ENCODE results near the gene SLC43A1.

SLC43A1 gene

DNA sequence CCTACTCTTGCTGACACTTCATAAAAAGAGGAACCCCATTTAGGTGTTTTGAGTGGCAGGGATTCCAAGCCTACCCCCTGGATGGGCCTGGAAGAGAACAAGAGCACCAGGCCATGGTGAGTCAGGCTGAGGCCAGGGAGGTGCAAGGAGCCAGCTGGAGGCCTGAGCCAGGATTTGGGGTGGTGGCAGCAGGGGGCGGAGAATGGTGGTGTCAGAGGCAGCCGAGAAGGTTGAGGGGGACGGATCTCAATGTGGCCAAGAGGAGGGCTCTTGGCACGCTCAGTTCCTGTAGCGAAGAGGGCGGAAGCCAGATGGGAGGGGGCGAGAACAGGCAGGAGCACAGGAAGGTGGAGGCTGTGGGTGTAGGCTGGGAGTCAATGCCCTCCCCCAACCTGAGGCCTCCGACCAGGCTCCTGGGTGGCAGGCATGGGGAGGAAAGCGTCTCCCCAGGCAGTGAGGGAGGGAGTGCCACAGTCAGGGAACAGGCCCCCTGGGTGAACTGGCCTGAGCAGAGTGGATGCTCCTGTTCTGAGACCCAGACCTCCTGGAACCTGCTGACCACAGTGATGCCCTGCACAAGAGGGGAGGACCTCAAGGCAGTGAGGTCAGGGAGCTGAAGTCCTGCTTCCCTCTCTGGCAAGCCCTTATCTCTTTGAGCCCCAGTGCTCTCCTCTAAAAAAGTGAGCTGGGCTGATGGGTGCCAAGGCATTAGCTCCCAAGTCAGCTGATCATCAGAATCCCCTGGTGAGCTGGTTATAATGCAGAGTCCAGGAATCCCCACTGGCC, 41.3 kb downstream of the SLC43A1 start:
- H3K4me3 ChIP-seq (ENCODE audit: low read length): no peak overlapping the region
- TF ChIP-seq ZNF274 (IDR thresholded peaks at IDR 0.05; ENCODE audit: low read depth, low read length): no peak

DNA sequence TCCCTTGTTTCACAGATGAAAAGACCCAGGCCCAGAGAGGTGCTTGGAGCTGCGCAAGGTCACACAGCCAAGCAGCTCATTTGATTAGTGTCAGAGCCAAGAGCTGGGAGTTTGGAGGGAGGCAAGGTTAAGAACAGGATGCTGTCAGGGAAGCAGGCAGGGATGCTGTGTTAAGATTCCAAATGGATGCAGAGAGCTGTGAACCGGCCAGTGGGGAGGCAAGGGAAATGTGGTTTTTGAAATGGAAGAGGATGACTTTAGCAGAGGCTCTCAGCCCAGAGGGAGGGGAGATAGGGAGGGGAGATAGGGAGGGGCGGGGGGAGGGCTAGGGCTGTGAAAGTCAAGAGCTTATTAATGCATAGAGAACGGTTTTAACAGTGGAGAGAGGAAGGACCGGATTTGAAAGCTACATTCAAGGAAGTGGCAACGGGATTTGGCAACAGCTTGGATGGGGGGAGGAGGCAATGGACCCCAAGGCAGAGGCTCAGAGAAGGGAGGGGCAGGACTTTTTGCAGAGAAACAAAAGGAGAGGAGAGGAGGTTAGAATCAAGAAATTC, 42.1 kb downstream of the SLC43A1 start:
- no peak for TF ChIP-seq ZNF274 (IDR thresholded peaks at IDR 0.05; ENCODE audit: low read depth, low read length)
- no peak overlapping the region for H3K4me3 ChIP-seq (ENCODE audit: low read length)

DNA sequence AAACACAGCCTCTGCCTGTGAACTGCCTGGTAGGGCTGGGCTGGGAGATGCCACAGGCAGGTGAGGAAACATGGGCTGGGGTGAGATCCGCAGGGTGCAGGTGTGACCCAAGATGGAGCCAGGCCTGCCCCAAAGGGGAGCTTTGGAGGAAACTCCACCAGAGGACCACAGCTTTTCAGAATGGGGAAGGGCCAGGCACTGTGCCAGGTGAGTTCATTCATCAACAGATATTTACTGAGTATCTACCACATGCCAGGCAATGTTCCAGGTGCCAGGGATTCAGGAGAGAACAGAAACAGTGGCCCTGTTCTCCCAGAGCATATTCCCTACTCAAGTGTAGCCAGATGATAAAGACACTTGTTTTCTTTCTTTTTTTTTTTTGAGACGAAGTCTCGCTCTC, 44.0 kb downstream of the SLC43A1 start:
- H3K4me3 ChIP-seq (ENCODE audit: low read length): no peak overlapping the region
- TF ChIP-seq ZNF274 (IDR thresholded peaks at IDR 0.05; ENCODE audit: low read depth, low read length): no peak

DNA sequence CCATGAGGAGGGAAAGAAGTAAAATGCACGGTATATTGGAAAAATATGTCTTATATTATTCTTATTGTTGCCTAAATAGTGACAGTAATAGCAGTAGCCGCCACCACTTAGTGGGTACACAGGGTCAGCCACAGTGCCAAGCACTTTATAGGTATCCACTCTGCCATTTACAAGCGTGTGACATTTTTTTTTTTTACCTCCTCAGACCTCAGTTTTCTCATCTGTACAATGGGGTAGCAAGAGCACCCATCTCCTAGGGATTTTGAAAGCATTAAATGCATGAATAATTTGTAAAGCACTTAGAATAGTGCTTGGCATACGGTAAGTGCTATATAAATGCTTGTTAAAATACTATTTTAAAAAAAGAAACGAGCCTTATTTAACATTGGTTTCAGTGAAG, 46.2 kb downstream of the SLC43A1 start:
- H3K4me3 ChIP-seq (ENCODE audit: low read length): no peak overlapping the region
- no peak for TF ChIP-seq ZNF274 (IDR thresholded peaks at IDR 0.05; ENCODE audit: low read depth, low read length)

DNA sequence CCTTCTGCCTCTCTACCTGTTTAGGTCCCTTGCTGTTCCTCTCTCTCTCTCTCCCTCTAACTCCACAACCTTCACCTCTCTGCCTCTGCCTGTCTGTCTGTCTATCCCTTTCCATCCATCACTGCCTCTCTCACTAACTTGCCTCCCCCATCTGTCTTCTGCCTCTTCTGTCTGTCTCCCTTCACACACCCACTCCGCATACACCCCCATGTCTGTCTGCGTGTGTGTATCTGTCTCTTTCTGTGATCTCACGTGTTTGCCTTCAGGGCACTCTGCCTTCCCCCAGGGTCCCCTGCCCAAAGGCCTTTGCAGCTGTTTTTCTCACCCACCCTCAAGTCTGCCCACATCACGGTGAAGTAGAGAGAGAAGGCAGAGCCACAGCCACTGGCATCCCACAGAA, 47.2 kb downstream of the SLC43A1 start:
- no peak overlapping the region for H3K4me3 ChIP-seq (ENCODE audit: low read length)
- TF ChIP-seq ZNF274 (IDR thresholded peaks at IDR 0.05; ENCODE audit: low read depth, low read length): no peak

DNA sequence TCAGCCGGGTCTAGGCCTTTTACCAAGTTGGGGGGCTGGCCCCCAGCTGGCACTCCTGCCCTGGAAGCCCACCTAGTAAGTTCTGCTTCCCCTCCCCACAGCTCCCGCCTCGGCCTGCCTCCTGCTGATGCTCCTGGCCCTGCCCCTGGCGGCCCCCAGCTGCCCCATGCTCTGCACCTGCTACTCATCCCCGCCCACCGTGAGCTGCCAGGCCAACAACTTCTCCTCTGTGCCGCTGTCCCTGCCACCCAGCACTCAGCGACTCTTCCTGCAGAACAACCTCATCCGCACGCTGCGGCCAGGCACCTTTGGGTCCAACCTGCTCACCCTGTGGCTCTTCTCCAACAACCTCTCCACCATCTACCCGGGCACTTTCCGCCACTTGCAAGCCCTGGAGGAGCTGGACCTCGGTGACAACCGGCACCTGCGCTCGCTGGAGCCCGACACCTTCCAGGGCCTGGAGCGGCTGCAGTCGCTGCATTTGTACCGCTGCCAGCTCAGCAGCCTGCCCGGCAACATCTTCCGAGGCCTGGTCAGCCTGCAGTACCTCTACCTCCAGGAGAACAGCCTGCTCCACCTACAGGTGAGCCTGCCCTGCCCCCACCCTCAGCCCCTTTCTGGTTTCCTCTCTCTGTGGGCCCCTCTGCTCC, 47.9 kb downstream of the SLC43A1 start:
- no peak overlapping the region for H3K4me3 ChIP-seq (ENCODE audit: low read length)
- no peak for TF ChIP-seq ZNF274 (IDR thresholded peaks at IDR 0.05; ENCODE audit: low read depth, low read length)

DNA sequence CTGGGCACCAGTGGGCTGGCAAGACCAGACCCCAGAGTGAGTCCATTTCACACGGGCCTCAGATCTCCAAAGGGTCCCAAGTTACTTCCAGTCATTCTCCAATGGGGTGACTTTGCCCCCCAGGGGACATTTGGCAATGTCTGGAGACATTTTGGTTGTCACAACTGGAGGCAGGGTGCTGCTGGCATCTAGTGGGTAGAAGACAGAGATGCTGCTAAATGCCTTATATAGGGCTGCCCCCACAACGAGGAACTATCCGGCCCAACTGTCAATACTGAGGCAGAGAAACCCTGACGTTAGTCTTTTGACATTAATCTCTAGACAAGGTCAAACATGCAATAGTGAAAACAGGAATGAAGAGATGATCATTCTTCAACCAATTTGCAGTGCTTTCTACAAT, 48.8 kb downstream of the SLC43A1 start:
- no peak overlapping the region for H3K4me3 ChIP-seq (ENCODE audit: low read length)
- no peak for TF ChIP-seq ZNF274 (IDR thresholded peaks at IDR 0.05; ENCODE audit: low read depth, low read length)

DNA sequence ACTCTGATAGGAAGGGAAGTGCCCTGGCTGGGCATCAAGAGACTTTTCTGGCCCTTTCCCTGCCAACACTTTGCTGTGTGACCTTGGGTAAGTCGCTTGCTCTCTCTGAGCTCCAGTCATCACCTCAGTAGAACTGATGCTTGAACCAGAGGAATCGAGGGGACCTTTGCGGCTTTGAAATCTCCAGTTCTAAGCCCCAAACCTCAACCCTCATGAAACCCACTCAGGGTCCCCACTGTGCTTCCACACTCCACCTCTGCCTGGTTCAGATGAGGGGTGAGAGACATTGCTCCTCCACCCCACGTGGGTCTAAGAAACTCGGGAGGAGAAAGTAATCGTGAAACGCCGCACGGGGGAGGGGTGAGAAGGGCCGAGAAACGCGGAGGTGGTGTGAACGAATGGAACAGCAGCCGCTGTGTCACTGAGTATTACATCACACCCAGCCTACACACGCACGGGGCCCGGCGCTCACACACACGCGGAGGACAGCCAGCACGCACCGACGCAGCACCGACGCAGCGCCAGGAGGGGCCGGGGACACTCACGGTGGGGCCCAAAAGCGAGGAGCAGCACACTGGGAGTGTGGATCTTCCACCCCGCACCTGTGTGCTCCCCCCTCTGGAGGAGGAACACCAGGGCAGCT, 50.8 kb downstream of the SLC43A1 start:
- no peak overlapping the region for H3K4me3 ChIP-seq (ENCODE audit: low read length)
- no peak for TF ChIP-seq ZNF274 (IDR thresholded peaks at IDR 0.05; ENCODE audit: low read depth, low read length)

DNA sequence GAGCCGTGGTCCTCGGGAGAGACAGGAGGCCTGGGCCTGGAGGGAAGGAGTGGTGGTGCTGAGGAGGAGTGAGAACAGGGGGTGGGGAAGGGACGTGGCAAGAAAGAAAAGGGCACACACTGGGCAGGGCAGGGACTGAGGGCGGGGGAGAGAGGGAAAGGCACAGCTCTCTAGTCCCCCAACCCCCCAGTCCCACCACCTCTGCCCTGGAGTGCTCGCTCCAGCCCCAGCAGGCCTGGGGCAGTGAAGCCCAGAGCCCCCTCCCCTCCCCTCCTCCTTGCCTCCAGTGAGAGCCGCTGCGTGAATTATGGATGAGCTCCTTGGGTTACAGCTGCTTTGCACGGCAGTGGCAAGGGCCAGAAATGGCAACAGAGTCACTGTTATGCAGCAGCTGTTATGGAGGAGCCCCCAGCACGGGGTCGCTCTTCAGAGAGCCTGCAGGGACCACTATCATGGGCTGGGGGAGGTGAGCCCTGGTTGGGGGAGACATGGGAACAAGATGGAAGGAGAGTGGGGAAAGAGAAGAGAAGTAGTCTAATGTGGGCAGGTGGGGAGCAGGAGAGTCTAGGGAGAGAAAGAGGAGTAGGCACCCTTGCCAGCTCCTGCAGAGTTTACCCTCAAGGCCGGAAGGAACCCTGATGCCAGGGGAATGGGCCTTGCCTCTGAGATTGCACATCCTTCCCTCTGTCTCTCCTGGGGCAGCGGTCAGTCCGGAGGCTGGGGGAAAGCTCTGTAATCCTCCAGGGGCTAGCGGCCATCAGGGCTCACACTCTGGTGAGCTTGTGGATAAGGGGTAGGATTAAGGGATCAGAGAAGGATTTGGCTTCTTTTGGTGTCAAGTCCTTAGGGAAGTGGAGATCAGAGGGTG, 51.6 kb downstream of the SLC43A1 start:
- TF ChIP-seq ZNF274 (IDR thresholded peaks at IDR 0.05; ENCODE audit: low read depth, low read length): no peak
- no peak overlapping the region for H3K4me3 ChIP-seq (ENCODE audit: low read length)

DNA sequence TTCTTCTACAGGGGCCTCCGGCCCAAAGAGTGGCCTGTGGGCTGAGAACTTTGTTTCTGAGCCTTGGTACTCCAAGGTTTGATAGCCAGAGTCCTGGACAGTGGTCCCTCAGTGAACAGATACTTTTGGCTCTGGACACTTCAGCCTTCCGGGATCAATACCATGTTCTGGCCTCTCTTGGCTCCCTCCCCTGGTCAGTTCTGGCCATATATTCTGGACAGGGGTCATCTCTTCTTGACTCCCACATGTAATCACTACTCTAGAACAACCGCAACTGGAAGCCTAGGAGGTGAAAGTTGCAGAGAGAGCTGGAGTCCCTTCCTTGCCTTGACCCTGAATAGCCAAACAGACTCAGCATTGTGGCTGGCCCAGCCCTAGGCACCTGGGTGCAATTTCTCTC, 52.9 kb downstream of the SLC43A1 start:
- TF ChIP-seq ZNF274 (IDR thresholded peaks at IDR 0.05; ENCODE audit: low read depth, low read length): no peak
- no peak overlapping the region for H3K4me3 ChIP-seq (ENCODE audit: low read length)

DNA sequence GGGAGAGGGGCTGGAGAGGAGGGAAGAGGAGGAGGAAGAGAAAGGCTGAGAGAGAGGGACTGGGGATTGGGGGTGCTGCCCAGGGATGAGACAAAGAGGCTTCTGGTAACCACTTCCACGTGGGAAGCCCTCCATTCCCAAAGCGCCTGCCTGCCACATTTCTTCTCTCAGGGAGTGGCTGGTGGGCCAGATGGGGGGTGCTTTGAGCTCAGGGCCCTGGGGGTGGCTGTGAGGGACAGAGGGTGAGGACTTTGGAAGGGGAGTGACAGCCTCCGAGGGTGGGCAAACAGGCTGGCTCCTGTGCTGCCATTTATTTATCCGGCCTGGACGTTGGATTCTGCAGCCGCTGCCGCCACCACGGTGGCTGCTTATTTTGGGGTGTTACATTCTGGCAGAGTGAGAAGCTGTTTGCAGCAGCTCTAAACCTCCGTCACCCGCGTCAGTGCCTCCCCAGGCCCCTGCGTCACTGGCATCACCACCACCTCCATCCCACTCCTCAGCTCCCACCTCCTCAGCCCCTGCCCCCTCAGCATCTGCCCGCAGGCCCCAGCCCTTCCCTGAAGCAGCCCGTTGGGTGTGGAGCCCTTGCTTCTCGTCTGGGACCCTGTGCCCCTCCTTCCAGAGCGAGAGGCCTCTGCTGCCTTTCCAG, 53.5 kb downstream of the SLC43A1 start:
- no peak for TF ChIP-seq ZNF274 (IDR thresholded peaks at IDR 0.05; ENCODE audit: low read depth, low read length)
- no peak overlapping the region for H3K4me3 ChIP-seq (ENCODE audit: low read length)

DNA sequence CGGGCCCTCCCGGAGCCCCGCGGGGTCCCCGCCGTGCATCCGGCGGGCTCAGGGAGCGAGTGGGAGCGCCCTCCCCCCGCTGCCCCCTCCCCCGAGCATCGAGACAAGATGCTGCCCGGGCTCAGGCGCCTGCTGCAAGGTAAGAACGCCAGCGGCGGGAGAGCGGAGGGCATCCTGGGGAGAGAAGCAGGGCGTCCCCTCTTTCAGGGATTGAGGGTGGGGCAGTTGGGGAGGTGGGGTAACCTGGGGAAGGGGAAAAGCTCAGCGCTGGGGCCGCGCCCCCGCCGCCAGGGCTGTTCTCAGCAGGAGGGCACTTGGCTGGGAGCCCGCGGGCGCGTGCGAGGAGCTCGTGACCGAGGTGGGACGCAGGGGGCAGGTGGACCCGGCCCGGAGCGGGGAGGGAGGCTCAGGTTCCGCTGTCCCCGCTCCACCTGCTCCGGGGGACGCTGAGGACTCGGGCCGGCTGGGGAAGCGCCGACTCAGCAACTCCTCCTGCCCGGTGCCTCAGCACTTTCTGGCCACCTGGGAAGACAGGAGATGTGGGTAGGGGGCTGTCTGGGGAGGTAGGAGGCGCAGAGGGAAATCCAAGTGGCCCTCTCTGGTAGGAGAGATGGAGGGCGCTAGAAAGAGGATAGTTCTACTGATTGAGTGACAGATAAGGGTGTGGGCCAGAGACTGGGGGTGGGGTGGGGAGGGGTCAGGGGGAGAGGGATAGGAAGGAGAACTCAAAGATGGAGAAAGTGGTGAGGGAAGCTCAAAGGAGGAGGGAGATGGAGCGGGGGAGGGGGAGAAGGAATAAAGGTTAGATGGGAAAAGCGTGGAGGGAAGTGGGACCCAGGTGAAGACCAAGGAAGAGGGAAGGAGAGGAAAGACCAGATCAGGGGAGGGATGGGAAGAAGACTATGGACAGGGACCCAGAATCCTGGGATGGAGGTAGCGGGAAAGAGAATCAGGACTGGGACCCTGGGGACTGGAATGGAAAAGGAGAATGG, 54.4 kb downstream of the SLC43A1 start:
- no peak overlapping the region for H3K4me3 ChIP-seq (ENCODE audit: low read length)
- TF ChIP-seq ZNF274 (IDR thresholded peaks at IDR 0.05; ENCODE audit: low read depth, low read length): no peak
